Gastrocnemius medialis (tissue), 4 donors: ENCODE measurements around the gene EFCC1. TPM values are rescaled to one million over a fixed set of nuclear protein-coding genes. Genes with fewer than 3 reads are reported as not detected.

ENCODE experiments used
- ATAC-seq, 2 donors: fragments of 150-250 bp; one replicate each; pipeline ENCODE4 v1.9.1; 2016
- DNase-seq, 2 donors: peaks; one replicate each; pipeline ENCODE4 v3.0.0-alpha.2; 2019
- H3K27ac ChIP-seq, 4 donors: fragments of 200-600 bp; sonication (generic); 1 replicate in 1 of 4; 2 replicates in 3 of 4; pipeline ENCODE4 v1.5.1; 2016 to 2018; ENCODE audit warnings: mild to moderate bottlenecking in 2 of 4, moderate library complexity in 1 of 4
- H3K27me3 ChIP-seq, 3 donors: fragments of 200-600 bp; sonication (generic) in 2 of 3; 1 replicate in 1 of 3; 2 replicates in 2 of 3; pipeline versions ENCODE4 v1.5.1 to v1.6.0; 2016 to 2019; ENCODE audit warnings: mild to moderate bottlenecking in 1 of 3, moderate library complexity in 1 of 3
- H3K36me3 ChIP-seq, 2 donors: fragments of 200-600 bp; sonication (generic) in 1 of 2; one replicate each; pipeline ENCODE4 v1.5.1; 2017 to 2018
- H3K4me1 ChIP-seq, 2 donors: fragments of 200-600 bp; sonication (generic) in 1 of 2; one replicate each; pipeline ENCODE4 v1.5.1; 2016 to 2017; ENCODE audit warnings: mild to moderate bottlenecking in 2 of 2
- H3K4me3 ChIP-seq, 4 donors: fragments of 200-600 bp; sonication (generic) in 3 of 4; 1 replicate in 1 of 4; 2 replicates in 3 of 4; pipeline ENCODE4 v1.5.1; 2016 to 2019; ENCODE audit warnings: mild to moderate bottlenecking in 2 of 4
- H3K9me3 ChIP-seq, 3 donors: fragments of 200-600 bp; sonication (generic) in 2 of 3; 1 replicate in 1 of 3; 2 replicates in 2 of 3; pipeline ENCODE4 v1.5.1; 2016 to 2019
- CTCF ChIP-seq, 5 experiments: fragments of 450-650 bp in 3 of 5; fragments of 200-600 bp in 2 of 5; sonication (generic) in 2 of 5; IDR thresholded peaks in 4 of 5; conservative IDR thresholded peaks in 1 of 5; 1 replicate in 4 of 5; 2 replicates in 1 of 5; pipeline ENCODE4 v1.5.1; 2016 to 2019; ENCODE audit warnings: antibody characterized with exemption in 5 of 5, mild to moderate bottlenecking in 3 of 5, moderate library complexity in 3 of 5
- POLR2A ChIP-seq, 2 donors: fragments of 450-650 bp; IDR thresholded peaks; one replicate each; pipeline ENCODE4 v1.6.1; 2017; ENCODE audit warnings: antibody characterized with exemption in 2 of 2, mild to moderate bottlenecking in 2 of 2, moderate library complexity in 2 of 2
- in situ Hi-C, 4 donors: fragments of 200-750 bp; cut with MboI; loops; one replicate each; pipeline versions ENCODE4 v1.15.0 to v1.8.0; 2017; ENCODE audit warnings: low sequenced_read_pairs in 4 of 4
- intact Hi-C: fragments of 100-400 bp; cut with DNase I; formaldehyde crosslinking; loops from one replicate; pipeline ENCODE4 v1.15.1; 2023; ENCODE audit warnings: low total_unique reads
- total RNA-seq, 4 donors: library from RNA; depleted of rRNA; stranded (reverse); fragments of >200 nt; gene quantifications; one replicate each; pipeline versions ENCODE4 v1.1.0 to v1.2.3, GENCODE V29; 2016

The EFCC1 gene
- total RNA-seq, 4 donors from 2014 or later = 0.26 to 1.2 (median 0.45) TPM

GRCh38 chr3:128996200-128996599 lies 4.9 kb upstream of the EFCC1 start:
- Histone ChIP-seq H3K9me3 (no peaks in the 10 kb centered on the region), H3K27me3 (peaks cover 6 to 11% (median 8%) of the 10 kb centered on the region in 3 donors), H3K4me1 (peaks cover 15% of the 10 kb centered on the region in 2 donors), H3K27ac (no peak overlapping the region), H3K4me3 (no peak overlapping the region), H3K36me3 (no peaks in the 10 kb centered on the region)
- ATAC-seq (no peak), DNase-seq (no peak)
- intact Hi-C loops = no loop called here
- TF ChIP-seq CTCF (IDR thresholded peaks at IDR 0.05 in 4 of 5, conservative IDR thresholded peaks at IDR 0.05 in 1 of 5) (no peak), POLR2A (IDR thresholded peaks at IDR 0.05) (no peak)
- in situ Hi-C loops = no loop called here

GRCh38 chr3:128996726-128997125 lies 4.4 kb upstream of the EFCC1 start:
- no peak overlapping the region for H3K27ac ChIP-seq
- peaks cover 10 to 17% (median 14%) of the 10 kb centered on the region in 3 donors for H3K27me3 ChIP-seq
- ATAC-seq = no peak
- H3K36me3 ChIP-seq = no peaks in the 10 kb centered on the region
- H3K4me1 ChIP-seq = peaks cover 15 to 17% of the 10 kb centered on the region in 2 donors
- no peak overlapping the region for H3K4me3 ChIP-seq
- no peak for TF ChIP-seq POLR2A (IDR thresholded peaks at IDR 0.05)
- TF ChIP-seq CTCF (IDR thresholded peaks at IDR 0.05 in 4 of 5, conservative IDR thresholded peaks at IDR 0.05 in 1 of 5) = no peak
- DNase-seq = no peak
- in situ Hi-C loops = no loop called here
- intact Hi-C loops = no loop called here
- no peaks in the 10 kb centered on the region for H3K9me3 ChIP-seq

GRCh38 chr3:128997486-128998133 lies 3.5 kb upstream of the EFCC1 start:
- TF ChIP-seq POLR2A (IDR thresholded peaks at IDR 0.05) (no peak), CTCF (IDR thresholded peaks at IDR 0.05 in 4 of 5, conservative IDR thresholded peaks at IDR 0.05 in 1 of 5) (no peak)
- H3K9me3 ChIP-seq = no peaks in the 10 kb centered on the region
- no peak for ATAC-seq

GRCh38 chr3:128998561-128998960 lies 2.5 kb upstream of the EFCC1 start:
- Histone ChIP-seq H3K4me3 (no peak overlapping the region), H3K36me3 (no peaks in the 10 kb centered on the region), H3K4me1 (peaks cover 18 to 25% of the 10 kb centered on the region in 2 donors), H3K27me3 (peaks cover 22 to 33% (median 25%) of the 10 kb centered on the region in 3 donors), H3K9me3 (no peaks in the 10 kb centered on the region), H3K27ac (no peak overlapping the region)
- DNase-seq = no peak
- intact Hi-C loops (no loop called here), in situ Hi-C loops (no loop called here)
- no peak for TF ChIP-seq CTCF (IDR thresholded peaks at IDR 0.05 in 4 of 5, conservative IDR thresholded peaks at IDR 0.05 in 1 of 5)
- no peak for TF ChIP-seq POLR2A (IDR thresholded peaks at IDR 0.05)
- no peak for ATAC-seq

More at GRCh38 chr3:128997486-128998133, 3.5 kb upstream of the EFCC1 start:
- no peak for DNase-seq
- Histone ChIP-seq H3K4me1 (peaks cover 17 to 19% of the 10 kb centered on the region in 2 donors), H3K36me3 (no peaks in the 10 kb centered on the region), H3K27me3 (peaks cover 15 to 24% (median 16%) of the 10 kb centered on the region in 3 donors), H3K27ac (peak overlapping the region in 1 of 4 donors; percentile 29), H3K4me3 (no peak overlapping the region)
- in situ Hi-C loops = no loop called here
- intact Hi-C loops = no loop called here
